LNCaP clone FGC (cell line): Measurements from ENCODE around the gene CEBPZOS.
"Not testable (repeated sequence)": the region's sequence is repeated elsewhere in the genome, so short reads cannot be mapped to it uniquely, and the experiment has no call there.

Experiments used
- DNase-seq: peaks from one replicate; pipeline ENCODE4 v3.0.0-alpha.2; 2011; ENCODE audit warnings: low read depth
- H3K4me3 ChIP-seq: 2 replicates; pipeline ENCODE4 v1.5.1; 2011; ENCODE audit warnings: mild to moderate bottlenecking, low read depth, low read length, control low read depth
- TF ChIP-seq, protein P1 (sequence below): IDR thresholded peaks from 2 replicates; pipeline ENCODE4 v1.5.1; 2012; ENCODE audit warnings: mild to moderate bottlenecking; ENCODE audit not compliant: control insufficient read depth, insufficient read depth; ENCODE audit errors: extremely low read depth

Gene CEBPZOS

DNA sequence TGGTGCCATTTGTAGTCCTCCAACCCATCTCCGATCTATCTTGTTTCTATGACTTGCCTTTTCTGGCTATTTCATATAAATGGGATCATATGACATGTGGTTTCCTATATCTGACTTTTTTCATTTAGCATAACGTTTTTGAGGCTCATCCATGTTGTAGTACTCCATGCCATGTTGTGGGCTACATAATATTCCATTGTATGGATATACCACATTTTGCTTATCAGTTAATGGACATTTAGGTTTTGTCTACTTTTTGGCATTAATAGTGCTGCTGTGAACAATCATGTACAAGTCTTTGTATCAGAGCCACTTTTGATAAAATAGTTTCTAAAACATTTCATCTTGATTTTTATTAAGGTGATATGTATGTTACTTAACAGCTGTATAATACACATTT, 7.4 kb downstream of the CEBPZOS start:
- TF ChIP-seq, protein P1, sequence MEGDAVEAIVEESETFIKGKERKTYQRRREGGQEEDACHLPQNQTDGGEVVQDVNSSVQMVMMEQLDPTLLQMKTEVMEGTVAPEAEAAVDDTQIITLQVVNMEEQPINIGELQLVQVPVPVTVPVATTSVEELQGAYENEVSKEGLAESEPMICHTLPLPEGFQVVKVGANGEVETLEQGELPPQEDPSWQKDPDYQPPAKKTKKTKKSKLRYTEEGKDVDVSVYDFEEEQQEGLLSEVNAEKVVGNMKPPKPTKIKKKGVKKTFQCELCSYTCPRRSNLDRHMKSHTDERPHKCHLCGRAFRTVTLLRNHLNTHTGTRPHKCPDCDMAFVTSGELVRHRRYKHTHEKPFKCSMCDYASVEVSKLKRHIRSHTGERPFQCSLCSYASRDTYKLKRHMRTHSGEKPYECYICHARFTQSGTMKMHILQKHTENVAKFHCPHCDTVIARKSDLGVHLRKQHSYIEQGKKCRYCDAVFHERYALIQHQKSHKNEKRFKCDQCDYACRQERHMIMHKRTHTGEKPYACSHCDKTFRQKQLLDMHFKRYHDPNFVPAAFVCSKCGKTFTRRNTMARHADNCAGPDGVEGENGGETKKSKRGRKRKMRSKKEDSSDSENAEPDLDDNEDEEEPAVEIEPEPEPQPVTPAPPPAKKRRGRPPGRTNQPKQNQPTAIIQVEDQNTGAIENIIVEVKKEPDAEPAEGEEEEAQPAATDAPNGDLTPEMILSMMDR, result no peak
- H3K4me3 ChIP-seq, result no peak overlapping the region

GRCh38 chr2:37205071-37205661, 8.9 kb downstream of the CEBPZOS start:
- not testable (repeated sequence) for H3K4me3 ChIP-seq, DNase-seq

More for the DNA sequence above, 7.4 kb downstream of the CEBPZOS start:
- no peak for DNase-seq

DNA sequence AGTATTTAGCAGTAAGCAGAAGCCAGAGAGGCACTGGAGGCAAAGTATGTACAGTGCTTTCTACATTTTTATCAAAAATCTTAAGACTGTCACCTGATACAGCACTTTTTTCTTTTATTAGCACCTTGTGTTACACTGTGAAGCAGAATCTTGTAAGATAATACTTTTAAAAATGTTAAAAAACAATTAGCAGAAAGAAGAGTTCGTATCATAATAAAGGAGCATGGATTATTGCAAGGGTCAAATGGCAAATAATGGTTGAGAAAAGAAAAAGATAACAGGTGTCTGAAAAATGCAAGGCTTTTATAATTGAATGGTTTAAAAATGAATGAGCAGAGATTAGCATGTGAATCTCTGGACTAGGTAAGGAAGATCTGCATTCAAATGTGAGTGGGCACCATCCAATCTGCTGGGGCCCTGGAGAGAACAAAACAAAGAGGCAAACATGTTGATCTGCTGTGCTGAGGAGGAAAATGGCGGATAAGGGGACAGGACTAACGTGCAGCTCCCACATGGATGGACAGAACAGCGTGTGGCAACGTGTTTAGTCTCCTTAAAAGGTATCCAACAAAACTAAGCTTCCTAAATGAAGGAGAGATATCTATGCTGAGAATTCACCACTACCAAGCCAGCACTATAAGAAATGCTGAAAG, 9.5 kb downstream of the CEBPZOS start:
- TF ChIP-seq, protein P1, result no peak
- no peak overlapping the region for H3K4me3 ChIP-seq
- no peak for DNase-seq

DNA sequence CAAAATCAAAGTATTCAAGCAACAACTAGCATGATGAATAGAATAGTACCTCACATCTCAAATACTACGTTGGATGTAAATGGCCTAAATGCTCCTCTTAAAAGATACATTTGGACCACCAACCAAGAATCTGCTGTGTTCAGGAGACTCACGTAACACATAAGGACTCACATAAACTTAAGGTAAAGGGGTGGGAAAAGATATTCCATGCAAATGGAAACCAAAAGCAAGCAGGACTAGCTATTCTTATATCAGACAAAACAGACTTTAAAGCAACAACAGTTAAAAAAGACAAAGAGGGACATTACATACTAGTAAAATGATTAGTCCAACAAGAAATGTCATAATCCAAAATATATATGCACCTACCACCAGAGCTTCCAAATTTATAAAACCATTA, 10.5 kb downstream of the CEBPZOS start:
- H3K4me3 ChIP-seq, DNase-seq: not testable (repeated sequence)

DNA sequence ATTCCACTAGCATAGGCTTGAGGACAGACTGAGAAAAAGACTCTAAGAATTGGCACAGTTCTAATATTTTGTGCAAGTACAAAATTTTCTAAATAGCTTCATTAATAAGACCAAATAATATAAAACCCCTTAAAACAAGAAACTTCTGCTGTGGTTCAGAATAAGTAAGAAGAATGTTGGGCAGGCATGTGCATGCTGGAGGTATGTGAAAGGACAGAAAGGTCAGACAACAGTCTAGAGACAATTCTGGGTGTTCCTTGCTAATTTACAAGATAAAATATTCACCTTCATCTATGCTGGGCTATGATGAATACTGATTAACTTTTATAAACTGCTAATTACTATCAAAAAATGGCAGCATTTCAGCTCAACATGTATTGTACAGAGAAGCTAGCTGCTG, 14.9 kb downstream of the CEBPZOS start:
- no peak for DNase-seq
- TF ChIP-seq, protein P1, result no peak
- H3K4me3 ChIP-seq, result no peak overlapping the region

DNA sequence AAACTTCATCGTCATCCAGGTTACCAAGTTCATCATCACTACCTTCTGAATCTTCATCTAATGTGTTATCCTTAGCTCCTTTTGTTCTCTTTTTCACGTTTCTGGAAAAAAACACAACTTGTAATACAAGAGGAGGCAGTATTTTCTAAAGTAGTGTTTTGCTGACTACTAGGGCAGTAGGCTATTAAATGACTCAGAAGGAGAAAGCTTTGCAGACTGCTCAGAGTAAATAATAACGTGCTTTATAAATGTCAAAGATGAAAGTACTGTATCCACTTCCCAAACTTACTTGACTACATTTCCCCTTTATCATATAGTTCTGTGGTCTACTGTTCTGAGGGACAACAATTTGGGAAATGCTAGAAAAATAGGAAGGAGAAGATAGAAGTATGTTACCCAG, 15.6 kb downstream of the CEBPZOS start:
- TF ChIP-seq, protein P1, result no peak
- H3K4me3 ChIP-seq, result no peak overlapping the region
- DNase-seq, result no peak

DNA sequence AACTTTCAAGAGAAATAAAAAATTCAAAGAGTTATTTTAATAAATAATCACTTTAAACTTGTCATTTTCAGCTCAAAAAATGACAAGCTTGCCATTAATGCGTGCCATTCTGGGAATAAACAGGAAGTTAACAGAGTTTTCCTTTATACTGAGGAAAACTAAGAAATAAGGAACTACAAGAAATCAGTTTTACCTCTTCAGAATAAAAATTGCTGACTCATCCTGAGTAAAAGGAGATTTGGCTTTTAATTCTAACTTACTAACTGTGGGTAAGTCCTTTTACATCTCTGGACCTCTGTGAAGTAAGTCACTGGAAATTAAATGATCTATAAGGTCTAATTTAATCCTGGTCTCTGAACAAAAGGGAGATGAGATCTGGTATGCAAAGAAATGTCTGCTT, 19.0 kb downstream of the CEBPZOS start:
- TF ChIP-seq, protein P1, result no peak
- DNase-seq, result no peak
- no peak overlapping the region for H3K4me3 ChIP-seq

GRCh38 chr2:37219046-37219445, 22.8 kb downstream of the CEBPZOS start:
- TF ChIP-seq, protein P1, result no peak
- no peak for DNase-seq
- H3K4me3 ChIP-seq, result no peak overlapping the region
